ENCODE data around the gene MAGI1.

The MAGI1 gene

DNA sequence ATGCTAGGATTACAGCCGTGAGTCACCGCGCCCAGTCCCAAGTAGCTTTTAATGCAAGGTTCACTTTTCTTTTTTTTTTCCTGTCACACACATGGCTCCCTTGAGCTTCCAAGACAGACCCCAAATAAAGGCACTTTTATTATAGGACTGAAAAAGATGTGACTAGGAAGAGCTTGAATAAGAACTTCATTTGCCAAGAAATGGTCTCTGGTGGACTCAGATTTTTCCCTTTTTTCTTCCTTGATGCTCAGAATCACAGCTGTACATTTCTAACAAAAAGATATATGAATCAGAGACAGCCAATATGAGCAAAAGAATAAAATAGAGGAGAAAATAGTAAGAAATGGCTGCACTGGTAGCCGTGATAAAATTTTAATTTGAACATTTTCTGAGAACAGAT is 337.2 kb downstream of the MAGI1 start:
- no peak for DNase-seq

- no peak for DNase-seq
Measured at GRCh38 chr3:65689436-65689835, 349.3 kb downstream of the MAGI1 start.

- DNase-seq: no peak
Measured at GRCh38 chr3:65687741-65688140, 351.0 kb downstream of the MAGI1 start.

DNA sequence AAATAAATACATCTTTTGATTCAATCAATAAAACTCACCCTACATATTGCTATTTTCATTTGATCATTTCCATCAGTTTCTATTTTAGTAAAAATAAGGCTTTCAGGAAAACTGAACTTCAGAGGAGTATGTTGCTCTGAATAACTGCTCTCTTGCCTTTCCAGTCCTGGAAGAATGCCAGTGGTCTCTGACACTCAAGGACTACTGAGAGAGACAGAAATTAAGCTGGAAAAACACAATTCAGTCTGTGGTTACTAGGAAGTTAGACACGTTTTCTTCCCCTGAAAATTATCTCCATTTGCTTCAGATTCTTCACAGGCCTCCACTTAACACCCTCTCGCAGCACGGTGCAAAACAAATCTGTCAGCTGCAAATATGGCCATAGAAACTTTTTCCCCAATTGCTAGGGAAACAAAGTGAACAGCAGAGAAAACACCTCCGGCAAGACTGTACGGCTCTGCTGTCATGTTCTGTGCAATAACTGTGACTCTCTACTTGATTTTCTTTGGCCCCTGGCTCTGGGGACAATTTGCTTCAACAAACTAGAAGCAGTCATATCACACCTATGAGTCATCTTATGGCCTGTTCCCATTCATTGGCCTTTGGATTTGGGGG is 353.0 kb downstream of the MAGI1 start:
- DNase-seq: no peak

DNA sequence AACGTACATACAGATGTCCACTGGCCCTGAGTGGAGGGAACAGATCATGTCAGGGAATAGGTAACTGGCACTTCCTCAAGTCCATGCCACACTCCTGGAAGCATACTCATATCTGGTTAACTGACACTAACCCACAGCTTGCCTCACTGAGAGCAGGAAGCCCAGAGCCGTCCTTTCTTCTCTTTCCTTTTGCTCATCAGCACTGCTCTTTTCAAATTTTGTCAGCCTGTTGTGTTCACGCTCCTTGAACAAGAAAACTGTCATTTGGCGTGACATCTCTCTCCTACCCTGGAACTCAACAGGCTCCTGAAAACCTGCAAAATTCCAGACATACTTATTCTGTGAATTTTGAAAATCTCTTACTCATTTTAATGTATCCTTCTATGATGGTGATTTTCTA is 360.2 kb downstream of the MAGI1 start:
- DNase-seq: no peak

- no peak for DNase-seq
Measured at GRCh38 chr3:65677486-65678010, 361.2 kb downstream of the MAGI1 start.

GRCh38 chr3:65676580-65676979 is 362.1 kb downstream of the MAGI1 start:
- no peak for DNase-seq

DNA sequence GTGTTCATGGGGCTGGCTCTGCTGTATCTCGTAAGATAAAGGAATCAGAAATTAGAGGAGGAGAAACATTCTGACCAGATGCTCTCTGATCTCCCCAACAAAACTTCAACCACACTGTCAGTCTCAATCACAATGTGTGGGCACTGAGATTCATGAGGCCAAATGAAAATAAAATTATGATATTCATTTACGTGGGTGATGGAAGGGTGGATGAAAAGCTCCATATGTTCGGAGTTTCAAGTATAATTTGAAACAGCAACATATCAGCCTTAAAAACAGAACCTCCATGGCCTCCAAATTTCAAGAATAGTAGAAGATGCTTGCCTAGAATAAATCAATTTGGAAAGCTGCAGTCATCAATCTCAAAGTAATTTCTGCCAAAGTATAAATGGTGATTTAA is 363.7 kb downstream of the MAGI1 start:
- no peak for DNase-seq

DNA sequence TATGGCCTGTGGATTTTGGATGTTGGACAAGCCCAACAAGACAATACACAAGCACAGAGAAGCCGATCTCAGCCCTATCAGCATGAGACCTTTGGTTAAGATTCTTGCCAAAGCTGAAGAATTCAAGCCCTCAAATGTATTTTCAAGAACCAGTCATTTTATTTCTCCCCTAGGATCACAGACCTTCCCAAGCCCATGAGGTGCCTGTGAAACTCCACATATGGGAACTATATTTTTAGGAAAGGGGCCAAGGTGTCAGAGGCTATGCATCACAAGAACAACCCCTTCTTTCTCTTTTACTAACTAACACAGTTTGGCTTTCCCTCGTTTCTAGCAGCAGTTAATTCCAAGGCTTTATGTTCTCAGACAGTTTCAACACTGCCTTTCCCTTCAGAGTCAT is 364.5 kb downstream of the MAGI1 start:
- no peak for DNase-seq

DNA sequence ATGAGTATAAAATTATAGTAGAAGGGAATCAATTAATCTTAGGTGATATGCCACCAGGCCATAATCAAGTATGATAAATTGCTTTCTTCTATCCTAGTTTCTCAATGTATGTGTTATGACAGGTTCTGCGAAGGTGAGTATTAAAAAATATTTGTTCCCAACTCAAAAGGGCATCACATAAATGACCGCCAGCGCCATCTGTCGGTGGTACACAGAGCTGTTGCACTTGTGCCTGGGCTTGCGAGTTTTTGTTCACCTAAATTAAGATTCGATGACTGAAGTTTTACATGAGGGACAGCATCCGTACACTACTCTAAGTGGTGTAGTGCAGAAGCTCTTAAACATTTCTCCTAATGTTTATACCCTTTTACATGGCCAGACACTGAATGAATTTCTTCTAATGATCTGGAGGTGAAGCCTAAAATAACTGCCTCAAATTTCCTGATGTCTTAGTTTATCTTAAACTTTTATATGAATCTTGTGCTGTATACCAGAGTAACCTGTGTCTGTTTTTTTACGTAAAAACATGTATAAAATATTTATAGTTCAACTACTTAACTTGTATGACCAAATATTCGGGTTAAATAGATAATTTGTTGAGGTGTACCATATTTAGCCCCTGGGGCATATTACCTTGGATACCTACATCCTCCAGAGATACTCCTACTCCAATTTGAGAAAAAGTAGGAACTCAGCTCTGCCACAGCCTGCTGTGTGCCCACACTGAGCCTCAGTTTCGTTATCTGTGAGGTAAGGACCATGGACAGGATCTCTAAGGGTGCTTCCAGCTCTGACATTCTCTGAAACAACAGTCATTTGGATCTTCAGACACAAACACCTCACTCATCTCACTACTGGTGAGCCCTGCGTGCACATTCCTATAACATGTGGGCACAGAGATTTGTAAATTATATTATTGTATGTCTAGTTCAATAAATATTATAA is 365.6 kb downstream of the MAGI1 start:
- DNase-seq: no peak

DNA sequence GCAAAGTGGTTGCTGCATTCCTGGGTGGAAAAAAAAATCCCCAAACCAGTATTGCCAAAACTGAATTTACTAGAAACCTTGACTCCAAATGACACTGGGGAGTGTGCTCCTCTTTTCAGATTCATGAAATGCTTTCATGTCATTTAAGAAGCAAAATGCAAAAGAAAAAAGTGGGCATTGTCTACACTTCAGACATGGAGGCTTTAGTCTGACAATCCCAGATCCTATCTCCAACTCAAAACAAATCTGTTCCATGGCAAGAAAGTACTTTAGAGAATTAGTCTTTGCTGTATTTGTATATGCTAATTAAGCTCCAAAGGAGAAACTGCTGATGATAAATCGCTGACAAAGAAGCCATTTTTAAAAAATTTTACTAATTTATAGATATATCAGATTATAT is 366.7 kb downstream of the MAGI1 start:
- DNase-seq: no peak

GRCh38 chr3:65671004-65671403 is 367.7 kb downstream of the MAGI1 start:
- no peak for DNase-seq

GRCh38 chr3:65669163-65669875 is 369.4 kb downstream of the MAGI1 start:
- no peak for DNase-seq

DNA sequence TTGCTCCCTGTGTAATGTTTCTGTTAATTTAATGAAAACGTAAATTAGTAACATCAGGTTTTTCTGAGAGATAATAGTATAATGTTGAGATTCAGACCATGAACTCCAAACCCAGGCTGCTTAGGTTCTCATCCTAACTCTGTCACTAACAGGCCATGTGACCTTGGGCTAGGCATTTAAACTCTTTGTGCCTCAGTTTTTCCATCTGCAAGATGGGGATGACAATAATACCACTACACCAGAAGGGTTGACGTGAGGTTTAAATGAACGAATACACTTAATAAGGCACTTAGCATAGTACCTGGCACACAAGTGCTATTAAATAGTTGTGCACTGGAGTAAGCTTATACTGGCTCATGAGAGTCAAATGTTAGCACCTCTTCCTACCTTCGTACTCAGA is 370.8 kb downstream of the MAGI1 start:
- no peak for DNase-seq

DNA sequence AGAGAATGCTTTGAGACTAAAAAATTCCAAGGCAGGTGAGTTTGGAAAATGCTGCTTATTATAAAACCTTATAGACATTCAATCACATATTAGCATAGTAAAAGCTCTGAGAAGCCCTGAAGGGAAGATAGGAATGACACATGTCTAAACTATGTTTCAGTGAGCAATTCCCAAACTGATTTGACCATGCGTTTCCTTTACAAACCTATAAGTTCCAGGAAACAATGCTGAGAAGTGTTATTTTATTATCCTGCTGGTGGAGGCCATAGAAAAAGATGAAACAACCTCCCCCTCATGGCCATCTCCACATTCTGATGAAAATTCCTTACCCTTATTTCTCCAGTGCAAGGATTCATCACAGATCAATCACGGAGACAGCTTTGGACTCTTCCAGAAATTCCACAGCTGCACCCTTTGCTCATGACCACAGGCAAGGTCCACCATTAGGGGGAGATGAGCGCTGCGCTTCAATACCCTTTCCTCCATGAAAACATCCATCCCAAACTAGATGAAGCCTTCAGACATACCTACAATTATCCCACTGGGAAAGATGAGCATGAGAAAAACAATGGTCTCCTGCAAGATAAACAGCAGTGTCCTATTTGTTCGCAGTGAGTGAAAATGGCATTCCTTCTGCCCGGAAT is 372.1 kb downstream of the MAGI1 start:
- no peak for DNase-seq

GRCh38 chr3:65665915-65666314 is 372.8 kb downstream of the MAGI1 start:
- DNase-seq: no peak

DNA sequence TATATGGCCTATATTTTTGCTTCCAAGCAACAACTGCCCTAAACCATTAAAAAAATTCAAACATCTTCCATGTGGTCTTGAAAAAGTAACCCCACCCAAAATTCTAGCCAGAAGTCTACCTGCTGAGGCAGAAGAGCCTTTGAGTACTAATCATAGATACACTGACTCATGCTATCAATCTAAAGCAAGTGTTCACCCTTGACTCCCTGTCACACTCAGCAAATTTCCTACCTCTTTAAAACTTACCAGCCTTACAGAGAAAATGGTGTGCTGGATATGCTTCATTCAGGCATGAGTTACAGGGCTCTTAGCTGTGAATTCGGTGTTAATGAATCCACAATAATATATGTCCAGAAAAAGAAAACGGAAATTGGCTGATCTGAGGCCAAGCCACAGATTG is 373.8 kb downstream of the MAGI1 start:
- no peak for DNase-seq

DNA sequence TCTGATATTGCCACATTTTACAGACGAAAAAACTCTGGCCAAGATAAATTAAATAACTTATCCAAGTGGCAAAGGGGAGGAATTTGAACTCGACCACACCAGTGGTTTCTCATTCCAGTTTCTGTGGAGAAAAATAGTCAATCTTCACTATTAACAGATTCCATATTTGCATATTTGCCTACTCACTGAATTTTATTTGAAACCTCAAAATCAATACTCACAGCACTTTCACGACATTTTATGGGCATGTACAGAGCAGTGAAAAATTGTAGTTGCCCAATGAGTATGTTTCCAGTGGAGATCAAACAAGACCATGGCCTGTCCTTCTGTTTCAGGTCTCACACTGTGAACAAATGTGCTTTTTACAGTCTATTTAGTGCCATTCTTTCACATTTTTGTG is 374.3 kb downstream of the MAGI1 start:
- no peak for DNase-seq

DNA sequence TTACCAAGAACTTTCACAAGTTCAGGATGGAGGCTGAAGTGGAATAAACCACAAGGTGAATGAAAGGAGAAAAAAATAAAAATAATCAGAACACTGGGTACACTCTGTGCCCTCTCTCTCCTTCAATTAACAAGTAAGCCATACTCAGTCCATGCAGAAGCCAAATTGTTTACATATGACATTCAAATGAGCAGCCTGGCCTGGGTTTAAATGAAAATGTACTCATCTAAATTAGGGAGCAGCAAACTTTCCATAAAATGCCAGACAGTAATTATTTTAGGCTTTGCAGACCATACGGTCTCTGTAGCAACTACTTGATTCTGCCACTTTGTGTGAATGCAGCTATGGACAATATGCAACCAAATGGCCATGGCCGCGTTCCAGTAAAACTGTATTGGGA is 376.6 kb downstream of the MAGI1 start:
- no peak for DNase-seq

DNA sequence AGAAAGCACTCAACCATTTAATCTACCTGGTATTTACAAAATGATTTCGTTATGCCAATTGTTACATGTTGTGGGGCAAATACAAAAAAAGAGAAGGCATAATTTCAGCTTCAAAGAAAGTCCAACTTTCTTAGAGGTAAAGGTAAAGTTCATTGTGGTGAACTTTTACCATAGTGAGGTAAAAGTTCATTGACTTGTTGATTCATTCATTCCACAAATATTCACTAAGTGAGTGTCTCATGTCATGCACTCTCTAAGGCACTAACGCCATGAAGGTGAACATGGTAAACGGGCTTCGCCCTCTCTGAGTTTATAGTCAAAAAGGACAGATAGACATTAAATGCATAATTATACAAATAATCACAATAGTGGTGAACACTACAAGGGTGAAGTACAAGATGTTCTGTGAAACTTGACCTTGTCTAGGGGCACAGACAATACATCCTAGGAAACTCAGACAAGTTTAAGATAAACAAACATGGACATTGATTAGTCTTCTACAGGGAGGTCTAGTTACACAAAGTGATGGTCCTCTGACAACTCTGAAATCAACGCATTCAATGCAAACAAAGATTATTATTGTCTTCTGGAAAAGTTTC is 378.6 kb downstream of the MAGI1 start:
- no peak for DNase-seq

DNA sequence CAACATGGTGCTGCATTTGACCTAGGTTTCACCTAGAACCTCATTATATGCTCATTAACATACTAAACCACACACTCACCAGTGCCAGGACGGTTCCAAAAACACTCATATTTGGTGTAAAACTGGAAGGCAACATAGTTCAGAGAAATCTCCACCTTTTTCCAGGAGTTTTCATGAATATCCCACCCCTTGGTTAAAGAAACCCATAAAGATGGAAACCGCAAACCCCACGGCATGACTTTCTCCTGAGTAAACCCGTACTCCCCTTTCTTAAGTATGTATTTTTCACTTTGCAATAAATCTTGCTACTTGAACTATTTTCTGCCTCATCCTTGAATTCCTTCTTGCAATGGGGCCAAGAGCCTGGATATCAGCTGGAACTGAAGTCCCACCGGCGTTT is 379.3 kb downstream of the MAGI1 start:
- DNase-seq: no peak

GRCh38 chr3:65658401-65658800 is 380.3 kb downstream of the MAGI1 start:
- no peak for DNase-seq

GRCh38 chr3:65655061-65655460 is 383.7 kb downstream of the MAGI1 start:
- no peak for DNase-seq

Data from activated T-cell treated with anti-CD3 and anti-CD28 coated beads, Interleukin-2, amount 50 U/mL, for 1 hour (primary cell).